GM23338 (cell line): ENCODE results near the gene DNAH8. TPM values are rescaled to one million over a fixed set of nuclear protein-coding genes. Genes with fewer than 3 reads are reported as not detected.
A peak's percentile ranks its signal among the peaks of the same experiment; 100 is the strongest.

Experiments
- ATAC-seq: fragments of 200-7000 bp; cut with Tn5 transposase; 3 replicates; pipeline ENCODE4 v1.9.1; 2020
- DNase-seq: peaks from one replicate; pipeline ENCODE4 v3.0.0-alpha.2; 2015; ENCODE audit warnings: low spot score
- H2AFZ ChIP-seq: fragments of 200-600 bp; sonication (generic); 2 replicates; pipeline ENCODE4 v1.8.0; 2016; ENCODE audit warnings: antibody characterized with exemption, mild to moderate bottlenecking, moderate library complexity
- H3F3A ChIP-seq: fragments of 200-600 bp; sonication (generic); replicated peaks from 2 replicates; pipeline ENCODE4 v1.8.0; 2017; ENCODE audit warnings: antibody characterized with exemption, mixed run types, low read depth
- H3K27ac ChIP-seq: fragments of 200-600 bp; sonication (generic); 2 replicates; pipeline ENCODE4 v1.6.1; 2016; ENCODE audit warnings: low read depth
- H3K27me3 ChIP-seq: fragments of 200-600 bp; sonication (generic); 2 replicates; pipeline ENCODE4 v1.8.0; 2016; ENCODE audit warnings: mild to moderate bottlenecking, mixed run types, moderate library complexity; ENCODE audit not compliant: insufficient read depth
- H3K36me3 ChIP-seq: fragments of 200-600 bp; sonication (generic); 2 replicates; pipeline ENCODE4 v1.8.0; 2016; ENCODE audit warnings: mild to moderate bottlenecking; ENCODE audit not compliant: insufficient read depth
- H3K4me1 ChIP-seq: fragments of 200-600 bp; sonication (generic); 2 replicates; pipeline ENCODE4 v1.8.0; 2016; ENCODE audit warnings: mild to moderate bottlenecking, moderate library complexity; ENCODE audit not compliant: insufficient read depth
- H3K4me2 ChIP-seq: fragments of 200-600 bp; sonication (generic); 2 replicates; pipeline ENCODE4 v1.7.1; 2017; ENCODE audit warnings: mixed run types
- H3K4me3 ChIP-seq: fragments of 200-600 bp; sonication (generic); 2 replicates; pipeline ENCODE4 v1.6.1; 2016; ENCODE audit warnings: mixed run types
- H3K79me2 ChIP-seq: fragments of 200-600 bp; sonication (generic); replicated peaks from 2 replicates; pipeline ENCODE4 v1.8.0; 2017; ENCODE audit warnings: mild to moderate bottlenecking; ENCODE audit not compliant: insufficient read depth
- H3K9me2 ChIP-seq: fragments of 200-600 bp; sonication (generic); 2 replicates; pipeline ENCODE4 v1.8.0; 2017; ENCODE audit not compliant: insufficient read depth
- H4K20me1 ChIP-seq: fragments of 200-600 bp; sonication (generic); replicated peaks from 2 replicates; pipeline ENCODE4 v1.8.0; 2017; ENCODE audit warnings: mild to moderate bottlenecking; ENCODE audit not compliant: insufficient read depth
- H3K27ac Mint-ChIP-seq: 2 replicates; pipeline ENCODE4 v1.8.0; 2020; ENCODE audit warnings: inconsistent platforms, mild to moderate bottlenecking, moderate library complexity, mixed read lengths
- H3K27me3 Mint-ChIP-seq: 3 replicates; pipeline ENCODE4 v1.8.0; 2022; ENCODE audit warnings: low read depth, mild to moderate bottlenecking, moderate library complexity, mixed read lengths, inconsistent platforms; ENCODE audit not compliant: insufficient read depth, poor library complexity
- H3K36me3 Mint-ChIP-seq: 3 replicates; pipeline ENCODE4 v1.8.0; 2021; ENCODE audit warnings: low read depth, mild to moderate bottlenecking, inconsistent platforms, moderate library complexity, mixed read lengths
- H3K4me1 Mint-ChIP-seq: 3 replicates; pipeline ENCODE4 v1.8.0; 2020; ENCODE audit warnings: mild to moderate bottlenecking, inconsistent platforms, mixed read lengths
- H3K4me3 Mint-ChIP-seq: 3 replicates; pipeline ENCODE4 v1.8.0; 2021; ENCODE audit warnings: moderate library complexity, mild to moderate bottlenecking, inconsistent platforms, mixed read lengths
- H3K9me3 Mint-ChIP-seq: 3 replicates; pipeline ENCODE4 v1.8.0; 2020; ENCODE audit warnings: moderate library complexity, mild to moderate bottlenecking, inconsistent platforms, mixed read lengths
- CREB1 ChIP-seq: fragments of 250-450 bp; sonication (Bioruptor Pico); IDR thresholded peaks from 2 replicates; pipeline ENCODE4 v1.5.0; 2020; ENCODE audit warnings: low read depth, mild to moderate bottlenecking, moderate library complexity
- NANOG ChIP-seq: IDR thresholded peaks from 2 replicates; pipeline ENCODE4 v1.6.1; 2016; ENCODE audit warnings: antibody characterized with exemption, borderline replicate concordance
- ZNF331 ChIP-seq: fragments of 250-450 bp; sonication (Bioruptor Pico); IDR thresholded peaks from 2 replicates; pipeline ENCODE4 v1.5.0; 2020; ENCODE audit warnings: low read depth, mild to moderate bottlenecking, moderate library complexity
- polyA plus RNA-seq: library from polyadenylated mRNA; unstranded; fragments of >200 nt; fragmentation: Nextera tagmentation; extraction: Ambion mirVana; gene quantifications from 2 replicates; pipeline ENCODE4 v1.2.1, GENCODE V29; 2016
- total RNA-seq: library from RNA; depleted of rRNA; stranded (reverse); fragments of >200 nt; shearing (Covaris generic); gene quantifications from 2 replicates; pipeline ENCODE4 v1.2.3, GENCODE V29; 2014
- TF ChIP-seq, protein P1 (sequence below): fragments of 250-450 bp; sonication (Bioruptor Pico); IDR thresholded peaks from 2 replicates; pipeline ENCODE4 v1.5.0; 2020; ENCODE audit warnings: mild to moderate bottlenecking, moderate library complexity
- TF ChIP-seq, protein P2 (sequence below), 2 experiments: fragments of 200-600 bp in 1 of 2; sonication (generic) in 1 of 2; conservative IDR thresholded peaks; 2 replicates each; pipeline versions ENCODE4 v1.5.1 to v1.6.1; 2016 to 2017; ENCODE audit warnings: antibody characterized with exemption in 2 of 2, low read depth in 2 of 2, mild to moderate bottlenecking in 2 of 2, moderate library complexity in 1 of 2

The DNAH8 gene
- total and polyA plus RNA-seq, 2 experiments from 2014 or later: 0.02 TPM; not detected in 1

DNA sequence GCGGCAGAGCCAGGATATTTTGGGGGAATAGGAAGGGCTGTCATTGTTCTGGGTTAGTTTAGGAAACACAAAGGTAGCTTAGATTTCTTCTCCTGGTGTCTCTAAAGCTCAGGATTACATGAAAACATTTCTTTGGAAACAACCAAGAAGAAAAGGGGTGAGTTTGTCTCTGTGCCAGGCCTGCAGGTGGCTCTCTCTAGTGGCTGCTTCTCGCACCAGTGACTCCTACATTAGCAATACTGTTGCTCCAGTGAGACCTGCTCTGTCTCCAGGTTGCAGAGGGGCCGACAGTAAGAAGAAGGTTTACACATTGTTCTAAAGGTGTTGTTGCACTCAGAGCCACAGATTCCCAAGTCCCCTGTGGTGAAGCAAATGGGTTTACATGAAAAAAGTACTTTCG, 228.9 kb downstream of the DNAH8 start:
- peak; percentile 49 for DNase-seq
- Mint-ChIP-seq H3K27ac (no peak overlapping the region), H3K27me3 (no peaks in the 10 kb centered on the region), H3K9me3 (no peaks in the 10 kb centered on the region), H3K4me1 (peaks cover 3% of the 10 kb centered on the region; the same call in 1 of the 3 replicates), H3K36me3 (no peaks in the 10 kb centered on the region), H3K4me3 (no peak overlapping the region)
- H3K9me2 ChIP-seq: no peaks in the 10 kb centered on the region
- H3K4me3 ChIP-seq: no peak overlapping the region
- no peaks in the 10 kb centered on the region for H3K27me3 ChIP-seq
- no peaks in the 10 kb centered on the region for H3K36me3 ChIP-seq
- H4K20me1 ChIP-seq: no peaks in the 10 kb centered on the region
- H3F3A ChIP-seq: no peaks in the 10 kb centered on the region
- TF ChIP-seq, protein P1, sequence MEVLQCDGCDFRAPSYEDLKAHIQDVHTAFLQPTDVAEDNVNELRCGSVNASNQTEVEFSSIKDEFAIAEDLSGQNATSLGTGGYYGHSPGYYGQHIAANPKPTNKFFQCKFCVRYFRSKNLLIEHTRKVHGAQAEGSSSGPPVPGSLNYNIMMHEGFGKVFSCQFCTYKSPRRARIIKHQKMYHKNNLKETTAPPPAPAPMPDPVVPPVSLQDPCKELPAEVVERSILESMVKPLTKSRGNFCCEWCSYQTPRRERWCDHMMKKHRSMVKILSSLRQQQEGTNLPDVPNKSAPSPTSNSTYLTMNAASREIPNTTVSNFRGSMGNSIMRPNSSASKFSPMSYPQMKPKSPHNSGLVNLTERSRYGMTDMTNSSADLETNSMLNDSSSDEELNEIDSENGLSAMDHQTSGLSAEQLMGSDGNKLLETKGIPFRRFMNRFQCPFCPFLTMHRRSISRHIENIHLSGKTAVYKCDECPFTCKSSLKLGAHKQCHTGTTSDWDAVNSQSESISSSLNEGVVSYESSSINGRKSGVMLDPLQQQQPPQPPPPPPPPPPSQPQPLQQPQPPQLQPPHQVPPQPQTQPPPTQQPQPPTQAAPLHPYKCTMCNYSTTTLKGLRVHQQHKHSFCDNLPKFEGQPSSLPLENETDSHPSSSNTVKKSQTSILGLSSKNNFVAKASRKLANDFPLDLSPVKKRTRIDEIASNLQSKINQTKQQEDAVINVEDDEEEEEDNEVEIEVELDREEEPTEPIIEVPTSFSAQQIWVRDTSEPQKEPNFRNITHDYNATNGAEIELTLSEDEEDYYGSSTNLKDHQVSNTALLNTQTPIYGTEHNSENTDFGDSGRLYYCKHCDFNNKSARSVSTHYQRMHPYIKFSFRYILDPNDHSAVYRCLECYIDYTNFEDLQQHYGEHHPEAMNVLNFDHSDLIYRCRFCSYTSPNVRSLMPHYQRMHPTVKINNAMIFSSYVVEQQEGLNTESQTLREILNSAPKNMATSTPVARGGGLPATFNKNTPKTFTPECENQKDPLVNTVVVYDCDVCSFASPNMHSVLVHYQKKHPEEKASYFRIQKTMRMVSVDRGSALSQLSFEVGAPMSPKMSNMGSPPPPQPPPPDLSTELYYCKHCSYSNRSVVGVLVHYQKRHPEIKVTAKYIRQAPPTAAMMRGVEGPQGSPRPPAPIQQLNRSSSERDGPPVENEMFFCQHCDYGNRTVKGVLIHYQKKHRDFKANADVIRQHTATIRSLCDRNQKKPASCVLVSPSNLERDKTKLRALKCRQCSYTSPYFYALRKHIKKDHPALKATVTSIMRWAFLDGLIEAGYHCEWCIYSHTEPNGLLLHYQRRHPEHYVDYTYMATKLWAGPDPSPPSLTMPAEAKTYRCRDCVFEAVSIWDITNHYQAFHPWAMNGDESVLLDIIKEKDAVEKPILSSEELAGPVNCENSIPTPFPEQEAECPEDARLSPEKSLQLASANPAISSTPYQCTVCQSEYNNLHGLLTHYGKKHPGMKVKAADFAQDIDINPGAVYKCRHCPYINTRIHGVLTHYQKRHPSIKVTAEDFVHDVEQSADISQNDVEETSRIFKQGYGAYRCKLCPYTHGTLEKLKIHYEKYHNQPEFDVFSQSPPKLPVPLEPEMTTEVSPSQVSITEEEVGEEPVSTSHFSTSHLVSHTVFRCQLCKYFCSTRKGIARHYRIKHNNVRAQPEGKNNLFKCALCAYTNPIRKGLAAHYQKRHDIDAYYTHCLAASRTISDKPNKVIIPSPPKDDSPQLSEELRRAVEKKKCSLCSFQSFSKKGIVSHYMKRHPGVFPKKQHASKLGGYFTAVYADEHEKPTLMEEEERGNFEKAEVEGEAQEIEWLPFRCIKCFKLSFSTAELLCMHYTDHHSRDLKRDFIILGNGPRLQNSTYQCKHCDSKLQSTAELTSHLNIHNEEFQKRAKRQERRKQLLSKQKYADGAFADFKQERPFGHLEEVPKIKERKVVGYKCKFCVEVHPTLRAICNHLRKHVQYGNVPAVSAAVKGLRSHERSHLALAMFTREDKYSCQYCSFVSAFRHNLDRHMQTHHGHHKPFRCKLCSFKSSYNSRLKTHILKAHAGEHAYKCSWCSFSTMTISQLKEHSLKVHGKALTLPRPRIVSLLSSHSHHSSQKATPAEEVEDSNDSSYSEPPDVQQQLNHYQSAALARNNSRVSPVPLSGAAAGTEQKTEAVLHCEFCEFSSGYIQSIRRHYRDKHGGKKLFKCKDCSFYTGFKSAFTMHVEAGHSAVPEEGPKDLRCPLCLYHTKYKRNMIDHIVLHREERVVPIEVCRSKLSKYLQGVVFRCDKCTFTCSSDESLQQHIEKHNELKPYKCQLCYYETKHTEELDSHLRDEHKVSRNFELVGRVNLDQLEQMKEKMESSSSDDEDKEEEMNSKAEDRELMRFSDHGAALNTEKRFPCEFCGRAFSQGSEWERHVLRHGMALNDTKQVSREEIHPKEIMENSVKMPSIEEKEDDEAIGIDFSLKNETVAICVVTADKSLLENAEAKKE (CRISPR knock-in tag): no peak
- TF ChIP-seq, protein P2, sequence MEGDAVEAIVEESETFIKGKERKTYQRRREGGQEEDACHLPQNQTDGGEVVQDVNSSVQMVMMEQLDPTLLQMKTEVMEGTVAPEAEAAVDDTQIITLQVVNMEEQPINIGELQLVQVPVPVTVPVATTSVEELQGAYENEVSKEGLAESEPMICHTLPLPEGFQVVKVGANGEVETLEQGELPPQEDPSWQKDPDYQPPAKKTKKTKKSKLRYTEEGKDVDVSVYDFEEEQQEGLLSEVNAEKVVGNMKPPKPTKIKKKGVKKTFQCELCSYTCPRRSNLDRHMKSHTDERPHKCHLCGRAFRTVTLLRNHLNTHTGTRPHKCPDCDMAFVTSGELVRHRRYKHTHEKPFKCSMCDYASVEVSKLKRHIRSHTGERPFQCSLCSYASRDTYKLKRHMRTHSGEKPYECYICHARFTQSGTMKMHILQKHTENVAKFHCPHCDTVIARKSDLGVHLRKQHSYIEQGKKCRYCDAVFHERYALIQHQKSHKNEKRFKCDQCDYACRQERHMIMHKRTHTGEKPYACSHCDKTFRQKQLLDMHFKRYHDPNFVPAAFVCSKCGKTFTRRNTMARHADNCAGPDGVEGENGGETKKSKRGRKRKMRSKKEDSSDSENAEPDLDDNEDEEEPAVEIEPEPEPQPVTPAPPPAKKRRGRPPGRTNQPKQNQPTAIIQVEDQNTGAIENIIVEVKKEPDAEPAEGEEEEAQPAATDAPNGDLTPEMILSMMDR (conservative IDR thresholded peaks at IDR 0.05; ENCODE audit: low read depth in 2 of 2): peak; percentile 42 to 65
- H3K79me2 ChIP-seq: no peaks in the 10 kb centered on the region
- no peak overlapping the region for H2AFZ ChIP-seq
- ATAC-seq: peak; percentile 95
- no peak overlapping the region for H3K4me2 ChIP-seq
- H3K4me1 ChIP-seq: no peaks in the 10 kb centered on the region; the same call in 1 of the 2 replicates
- H3K27ac ChIP-seq: no peak overlapping the region

DNA sequence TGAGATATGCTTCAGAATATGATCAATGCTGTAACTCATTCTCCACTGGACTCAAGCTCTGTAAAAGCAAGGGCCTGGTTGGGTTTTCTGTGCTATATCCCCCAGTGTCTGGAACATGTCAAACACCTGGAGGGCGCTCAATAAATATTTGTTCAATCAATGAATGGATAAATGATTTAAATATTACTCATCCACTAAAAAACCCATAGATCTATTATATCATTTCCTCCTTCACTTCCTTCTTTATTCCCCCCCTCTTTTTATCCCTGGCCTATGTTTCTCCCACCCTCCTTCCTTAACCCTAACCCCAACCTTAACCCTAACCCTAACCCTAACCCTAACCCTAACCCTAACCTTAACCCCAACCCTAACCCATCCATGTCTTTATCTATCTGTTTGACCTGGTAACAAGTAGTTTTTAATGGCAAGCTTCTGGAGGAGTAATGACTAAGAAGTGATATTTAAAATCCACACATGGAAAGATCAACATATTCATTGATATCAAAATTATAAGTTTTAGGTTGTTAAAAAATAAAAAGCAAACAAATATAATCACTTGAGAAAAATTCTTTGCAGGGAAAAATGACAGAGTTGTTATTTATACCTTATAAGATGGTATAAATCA, 229.7 kb downstream of the DNAH8 start:
- Mint-ChIP-seq H3K9me3 (no peaks in the 10 kb centered on the region), H3K4me3 (no peak overlapping the region)

More for the DNA sequence above, 229.7 kb downstream of the DNAH8 start:
- H4K20me1 ChIP-seq: no peaks in the 10 kb centered on the region
- H3K9me2 ChIP-seq: no peaks in the 10 kb centered on the region
- Mint-ChIP-seq H3K27me3 (no peaks in the 10 kb centered on the region), H3K4me1 (peaks cover 3% of the 10 kb centered on the region; the same call in 1 of the 3 replicates), H3K27ac (no peak overlapping the region), H3K36me3 (no peaks in the 10 kb centered on the region)
- DNase-seq (no peak), ATAC-seq (no peak)
- no peaks in the 10 kb centered on the region for H3K79me2 ChIP-seq
- no peaks in the 10 kb centered on the region for H3K27me3 ChIP-seq
- no peaks in the 10 kb centered on the region for H3K36me3 ChIP-seq
- H3K27ac ChIP-seq: no peak overlapping the region
- no peak overlapping the region for H2AFZ ChIP-seq
- no peak overlapping the region for H3K4me2 ChIP-seq
- TF ChIP-seq CREB1 (CRISPR knock-in tag) (no peak), NANOG (no peak), ZNF331 (CRISPR knock-in tag) (no peak)
- TF ChIP-seq, protein P2 (conservative IDR thresholded peaks at IDR 0.05; ENCODE audit: low read depth in 2 of 2): no peak
- H3K4me3 ChIP-seq: no peak overlapping the region
- H3K4me1 ChIP-seq: no peaks in the 10 kb centered on the region; the same call in 1 of the 2 replicates
- no peaks in the 10 kb centered on the region for H3F3A ChIP-seq
